HG03342 (cell line): ENCODE measurements around the gene TLL2.
A peak's percentile ranks its signal among the peaks of the same experiment; 100 is the strongest.

Experiments used
- ATAC-seq: cut with Tn5 transposase; IDR thresholded peaks from one replicate; pipeline ENCODE4 v1.9.1; 2021; ENCODE audit warnings: mild to moderate bottlenecking, moderate library complexity; ENCODE audit not compliant: unreplicated experiment

The TLL2 gene

GRCh38 chr10:96334616-96335526 lies 178.9 kb downstream of the TLL2 start:
- no peak for ATAC-seq

- no peak for ATAC-seq
Measured at GRCh38 chr10:96333101-96333500, 180.6 kb downstream of the TLL2 start.

GRCh38 chr10:96327462-96327861 lies 186.3 kb downstream of the TLL2 start:
- no peak for ATAC-seq

- ATAC-seq: peak; percentile 97
Measured at GRCh38 chr10:96325719-96326373, 187.9 kb downstream of the TLL2 start.

GRCh38 chr10:96324447-96324846 lies 189.3 kb downstream of the TLL2 start:
- no peak for ATAC-seq

- no peak for ATAC-seq
Measured at GRCh38 chr10:96322275-96322674, 191.5 kb downstream of the TLL2 start.

- no peak for ATAC-seq
Measured at GRCh38 chr10:96321822-96322221, 191.9 kb downstream of the TLL2 start.

- no peak for ATAC-seq
Measured at GRCh38 chr10:96319754-96320474, 193.8 kb downstream of the TLL2 start.

GRCh38 chr10:96317067-96317833 lies 196.5 kb downstream of the TLL2 start:
- no peak for ATAC-seq
